HPDE6-E6E7 (cell line): ENCODE results near the gene NEUROD1.
A peak's percentile ranks its signal among the peaks of the same experiment; 100 is the strongest.

Source experiments
- DNase-seq: peaks from one replicate; pipeline ENCODE4 v3.0.0; 2011; ENCODE audit warnings: missing footprints; ENCODE audit errors: extremely low spot score

Gene NEUROD1

DNA sequence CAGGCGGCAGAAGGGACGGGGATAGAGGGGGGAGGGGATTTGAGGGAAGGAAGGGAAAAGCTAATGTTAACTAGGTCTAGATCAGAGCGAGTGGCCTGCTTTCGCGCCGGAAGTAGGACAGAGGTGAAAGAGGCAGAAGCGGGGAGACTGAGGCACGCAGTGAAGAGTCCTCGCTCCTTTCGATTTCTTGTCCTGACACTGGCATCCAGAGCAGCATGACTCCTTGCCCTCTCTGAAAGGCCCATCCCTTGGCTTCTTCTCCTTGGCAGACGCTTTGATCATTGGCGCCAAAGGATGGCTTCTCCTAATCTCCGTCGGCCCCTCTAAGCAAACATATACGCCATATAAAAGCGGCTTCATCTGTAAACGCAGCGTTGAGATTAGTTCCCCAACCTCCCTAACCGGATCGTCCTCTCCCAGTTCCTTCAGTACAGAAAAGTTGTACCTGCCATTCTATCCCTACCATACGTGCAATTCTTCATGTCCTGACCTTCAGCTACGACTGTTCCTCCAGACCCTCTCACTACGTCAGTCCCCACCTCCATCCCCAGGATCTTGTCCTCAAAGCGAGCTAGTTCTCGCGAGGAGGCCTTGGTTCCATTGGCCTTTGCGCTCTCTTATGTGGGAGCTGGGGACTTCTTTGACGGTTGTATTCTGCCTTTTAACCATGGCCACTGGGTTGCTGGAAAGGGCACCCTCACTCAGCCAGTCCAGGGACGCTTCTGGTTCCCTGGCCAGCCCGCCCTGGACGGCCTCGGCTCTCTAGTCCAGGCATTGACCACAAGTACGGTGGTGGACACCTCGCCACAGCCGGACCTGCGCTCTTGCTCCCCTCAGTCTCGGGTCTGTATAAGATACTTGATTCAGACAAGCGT is 857 bp upstream of the NEUROD1 start:
- no peak for DNase-seq

DNA sequence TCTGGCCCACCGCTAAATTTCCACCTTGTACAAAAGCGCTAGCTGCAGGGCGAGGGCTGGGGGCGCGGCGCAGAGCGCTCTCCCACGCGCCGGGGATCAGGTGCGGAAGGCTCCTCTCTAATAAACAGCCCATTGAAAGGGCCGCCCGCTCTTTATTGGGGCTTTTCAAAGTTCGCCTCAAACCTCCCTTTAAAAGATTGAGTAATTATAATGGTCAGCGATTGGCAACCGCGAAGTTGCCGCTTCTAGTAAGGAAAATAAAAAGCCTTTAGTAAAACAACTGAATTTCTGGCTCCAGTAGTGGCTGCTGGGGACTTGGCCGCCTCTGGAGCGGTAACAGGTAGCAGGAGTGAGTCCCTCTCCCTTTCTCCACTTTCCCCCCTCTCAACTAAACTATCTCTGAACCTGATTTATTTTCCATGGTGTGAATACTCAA is 755 bp downstream of the NEUROD1 start:
- DNase-seq: no peak

DNA sequence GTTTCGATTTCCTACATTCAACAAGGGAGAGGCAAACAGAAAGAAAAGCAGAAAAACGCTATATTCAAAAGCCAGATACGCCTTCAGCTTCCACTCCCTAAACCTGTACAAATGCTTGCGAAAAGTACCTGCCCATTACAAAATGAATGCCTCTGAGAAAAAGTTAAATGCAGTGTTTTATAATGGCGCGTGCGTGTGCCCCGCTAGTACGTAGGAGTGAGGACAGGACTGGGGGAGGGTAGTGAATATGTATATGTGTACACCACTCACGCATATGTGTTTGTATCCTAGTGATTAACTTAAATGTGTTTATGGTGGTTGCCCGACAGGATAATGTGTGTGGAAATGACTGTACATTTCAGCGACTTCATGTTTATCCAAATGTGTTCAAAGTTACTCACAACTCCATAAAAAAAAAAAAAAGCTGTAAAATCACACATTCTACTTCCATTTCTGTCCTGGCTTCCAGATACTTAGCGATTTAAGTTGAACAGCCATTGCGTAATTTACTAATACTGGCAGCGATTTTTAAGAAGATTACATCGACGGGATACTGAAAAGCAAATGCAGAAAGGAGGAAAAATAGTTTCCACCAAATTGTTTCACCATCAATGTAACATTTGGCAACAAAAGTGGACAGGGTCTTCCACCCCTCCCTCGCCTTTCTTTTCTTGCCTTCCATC is 1.3 kb downstream of the NEUROD1 start:
- DNase-seq: no peak

DNA sequence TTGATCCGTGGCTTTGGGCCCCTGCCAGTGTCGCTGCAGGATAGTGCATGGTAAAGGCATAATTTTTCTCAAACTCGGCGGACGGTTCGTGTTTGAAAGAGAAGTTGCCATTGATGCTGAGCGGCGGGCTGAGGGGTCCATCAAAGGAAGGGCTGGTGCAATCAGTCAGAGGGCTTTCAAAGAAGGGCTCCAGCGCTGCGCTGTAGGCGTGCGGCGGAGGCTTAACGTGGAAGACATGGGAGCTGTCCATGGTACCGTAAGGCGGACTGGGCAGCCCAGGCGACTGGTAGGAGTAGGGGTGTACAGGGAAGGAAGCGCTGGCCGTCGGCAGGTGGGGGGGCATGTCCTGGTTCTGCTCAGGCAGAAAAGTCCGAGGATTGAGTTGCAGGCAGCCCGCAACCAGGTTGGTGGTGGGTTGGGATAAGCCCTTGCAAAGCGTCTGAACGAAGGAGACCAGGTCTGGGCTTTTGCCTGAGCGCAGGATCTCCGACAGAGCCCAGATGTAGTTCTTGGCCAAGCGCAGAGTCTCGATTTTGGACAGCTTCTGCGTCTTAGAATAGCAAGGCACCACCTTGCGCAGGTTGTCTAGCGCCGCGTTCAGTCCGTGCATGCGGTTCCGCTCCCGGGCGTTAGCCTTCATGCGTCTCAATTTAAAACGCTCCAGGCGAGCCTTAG is 2.3 kb downstream of the NEUROD1 start:
- no peak for DNase-seq

DNA sequence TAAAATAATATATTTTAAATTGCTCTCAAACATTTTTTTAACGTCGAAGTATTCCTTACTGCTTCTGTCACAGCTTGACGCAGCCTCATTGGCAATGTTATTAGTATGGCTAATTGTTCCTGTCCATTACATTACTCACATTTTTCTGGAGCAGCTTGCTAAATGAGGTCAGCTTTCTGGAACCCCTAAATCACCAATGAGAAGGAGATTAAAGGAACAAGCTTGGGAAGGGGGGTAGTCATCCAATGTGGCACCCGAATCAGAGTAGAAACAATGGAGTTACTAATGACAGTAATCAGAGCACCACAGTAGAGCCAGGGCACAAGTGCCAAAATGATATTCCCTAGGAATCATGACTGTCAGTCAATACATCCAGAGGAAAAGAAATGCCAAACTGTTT is 5.1 kb downstream of the NEUROD1 start:
- no peak for DNase-seq

DNA sequence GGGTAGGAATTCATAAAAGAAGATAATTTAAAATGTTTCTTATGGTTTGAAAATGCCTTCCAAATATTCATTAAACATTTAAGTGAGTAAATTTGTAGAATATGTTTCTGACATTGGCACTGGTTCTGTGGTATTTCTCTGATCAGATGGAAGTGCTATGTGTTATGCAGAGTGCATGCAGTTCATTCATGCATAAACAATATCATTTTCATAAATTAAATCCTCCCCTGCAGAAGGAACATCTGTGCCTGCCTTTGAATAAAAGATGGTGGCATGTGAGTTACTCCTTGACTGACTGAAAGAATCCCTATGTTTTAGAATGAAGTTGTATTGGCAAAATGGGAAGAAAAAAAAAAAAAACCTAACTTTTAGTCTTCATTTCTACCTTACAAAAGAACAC is 5.9 kb downstream of the NEUROD1 start:
- no peak for DNase-seq

DNA sequence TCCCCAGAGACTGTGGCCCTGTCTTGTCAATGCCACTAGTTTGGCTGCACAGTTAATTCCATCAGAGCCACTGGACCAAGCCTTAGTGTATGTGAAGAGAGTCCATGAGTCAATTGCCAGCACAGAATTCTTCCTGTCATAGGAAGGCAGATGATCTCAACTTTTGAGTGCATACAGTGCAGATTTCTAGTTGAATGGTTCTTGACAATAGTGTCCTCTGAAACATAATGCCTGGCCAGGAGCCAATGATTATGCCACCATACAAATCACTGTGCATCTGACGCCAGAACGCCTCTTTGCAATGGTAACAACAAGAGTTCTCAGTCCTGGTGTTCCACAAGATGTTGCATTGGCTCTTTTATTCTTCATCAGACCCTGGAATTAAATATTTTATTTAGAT is 7.1 kb downstream of the NEUROD1 start:
- no peak for DNase-seq

DNA sequence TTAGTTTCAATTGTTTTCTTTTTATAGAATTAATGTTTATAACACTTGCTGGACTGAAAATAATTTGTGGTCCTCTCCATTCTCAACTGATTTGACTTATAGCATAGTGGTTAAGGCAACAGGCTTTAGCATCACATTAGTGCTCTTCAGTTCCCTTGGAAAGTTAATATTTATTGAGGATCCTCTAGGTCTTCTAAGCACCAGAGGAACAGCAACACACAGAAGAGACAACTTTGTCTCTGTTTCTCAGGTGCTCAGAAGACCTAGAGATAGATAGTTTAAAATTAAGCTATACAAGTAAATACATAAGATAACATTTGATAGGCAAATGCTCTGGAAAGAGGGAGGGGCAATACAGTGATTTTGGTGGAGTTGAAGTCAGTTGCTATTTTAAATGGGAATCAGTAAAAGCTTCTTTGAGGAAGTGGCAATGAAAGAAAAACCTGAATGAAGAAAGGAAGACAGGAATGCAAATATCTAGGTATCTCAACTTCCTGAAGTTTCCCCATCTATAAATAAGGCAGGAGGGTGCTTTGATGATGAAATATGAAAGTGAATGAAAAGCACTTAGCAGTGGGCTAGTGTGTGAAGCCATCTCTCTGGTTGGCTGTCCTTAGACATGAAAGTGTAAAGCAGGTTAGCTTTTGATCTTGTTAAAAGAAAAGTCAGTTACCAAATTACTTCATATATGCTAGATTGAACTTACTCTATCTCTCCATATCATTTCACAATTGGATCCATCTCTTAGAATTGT is 7.9 kb downstream of the NEUROD1 start:
- DNase-seq: no peak

DNA sequence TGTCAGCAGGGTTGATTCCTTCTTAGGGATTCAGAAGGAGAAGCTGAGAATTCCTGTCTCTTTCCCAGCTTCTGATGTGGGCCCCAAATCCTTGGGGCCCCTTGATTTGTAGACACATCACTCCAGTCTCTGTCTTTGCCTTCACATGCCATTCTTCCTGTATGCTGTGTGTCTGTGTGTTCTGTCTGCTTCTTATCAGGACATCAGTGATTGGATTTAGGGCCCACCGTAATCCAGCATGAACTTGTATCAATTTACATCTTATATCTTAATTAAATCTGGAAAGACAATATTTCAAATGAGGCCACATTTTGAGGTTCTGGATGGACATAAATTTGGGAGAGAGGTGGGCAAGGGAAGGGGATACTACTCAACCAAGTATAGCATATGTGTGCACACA is 9.7 kb downstream of the NEUROD1 start:
- DNase-seq: no peak

DNA sequence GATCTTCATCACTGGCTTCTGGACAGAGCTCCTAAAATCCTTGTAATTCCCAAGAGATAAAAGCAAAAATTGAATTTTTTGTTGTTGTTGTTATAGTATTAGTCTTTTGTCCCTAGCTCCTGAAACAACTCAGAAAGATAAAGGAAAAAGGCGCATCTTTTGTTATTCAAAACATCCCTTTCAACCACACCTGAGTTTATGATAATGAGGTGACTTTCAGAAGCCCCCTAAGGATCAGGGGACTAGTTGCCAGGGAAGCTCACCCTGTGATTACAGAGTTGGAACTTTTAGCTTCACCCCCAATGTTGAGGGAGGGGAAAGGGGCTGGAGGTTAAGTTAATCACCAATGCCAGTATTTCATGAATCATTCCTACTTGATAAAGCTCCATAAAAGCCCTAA is 13.1 kb downstream of the NEUROD1 start:
- no peak for DNase-seq

DNA sequence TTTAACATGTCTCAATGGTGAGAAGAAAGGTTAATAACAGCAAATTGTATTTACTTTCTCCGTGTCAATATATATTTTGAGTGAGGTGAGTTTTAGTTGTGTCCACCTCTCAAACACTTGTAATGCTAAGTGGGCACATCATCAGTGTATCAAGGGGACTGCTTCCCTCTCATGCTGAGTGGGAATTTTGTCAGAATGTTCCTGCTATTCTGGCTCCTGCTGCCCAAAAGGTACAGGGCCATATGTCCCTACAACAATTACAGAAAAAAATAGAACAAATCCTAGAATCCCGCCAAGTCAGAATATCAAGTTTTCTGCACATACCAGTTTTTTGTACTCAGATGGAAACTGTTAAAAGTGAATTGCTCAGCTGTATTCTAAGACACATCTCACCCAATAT is 18.0 kb downstream of the NEUROD1 start:
- no peak for DNase-seq

DNA sequence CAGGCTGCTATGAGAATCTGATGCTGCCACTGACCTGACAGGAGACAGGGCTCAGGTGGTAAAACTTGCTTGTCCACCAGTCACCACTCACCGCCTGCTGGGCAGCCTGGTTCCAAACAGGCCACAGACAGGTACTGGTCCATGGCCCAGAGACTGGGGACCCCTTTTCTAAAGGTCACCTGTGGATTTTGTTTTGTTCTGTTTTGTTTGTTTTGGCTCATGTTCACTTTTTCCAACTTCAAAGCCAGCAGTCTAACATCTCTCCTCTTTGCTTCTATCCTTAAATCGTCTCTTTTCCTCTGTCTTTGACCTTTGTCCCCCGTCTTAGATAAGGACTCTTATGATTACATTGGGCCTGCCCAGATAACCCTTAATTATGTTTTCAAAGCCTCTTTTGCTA is 20.1 kb downstream of the NEUROD1 start:
- no peak for DNase-seq

DNA sequence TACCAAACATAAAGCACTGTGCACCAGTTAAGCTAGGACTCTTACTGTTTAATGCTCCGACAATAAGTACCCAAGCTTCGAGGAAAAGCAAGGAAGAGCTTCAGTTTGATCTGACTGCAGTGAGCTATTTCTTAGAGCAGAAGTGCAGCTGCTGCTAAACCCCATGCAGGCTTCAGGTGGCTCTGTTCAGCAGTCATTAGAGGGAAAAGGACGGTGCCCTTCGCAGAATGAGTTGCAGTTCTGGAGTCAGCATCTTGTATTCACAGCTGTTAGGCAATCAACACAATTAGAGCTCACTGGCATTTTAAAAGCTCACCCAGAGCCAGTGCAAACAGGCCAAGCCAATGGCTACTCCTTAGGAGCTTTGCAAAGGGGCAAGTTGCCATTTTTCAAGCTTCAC is 21.9 kb downstream of the NEUROD1 start:
- no peak for DNase-seq

DNA sequence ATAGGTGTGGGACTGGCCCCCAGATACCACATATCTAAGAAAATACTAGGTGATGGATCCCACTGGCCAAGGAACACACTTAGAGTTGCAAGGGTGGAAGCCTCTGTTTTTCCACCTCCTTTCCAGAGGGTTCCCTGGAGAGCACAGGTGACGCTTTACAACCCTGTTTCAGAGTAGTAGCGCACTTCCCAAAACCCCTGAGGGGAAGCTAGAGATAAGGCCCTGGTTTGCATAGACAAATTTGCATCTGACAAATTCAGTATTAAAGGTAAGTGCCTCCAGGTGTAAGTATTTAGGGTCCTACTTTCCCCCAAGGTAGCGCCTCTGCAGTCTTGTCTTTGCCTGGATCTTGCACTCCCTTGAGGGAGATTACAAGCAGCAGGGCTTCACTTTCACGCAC is 22.9 kb downstream of the NEUROD1 start:
- no peak for DNase-seq

DNA sequence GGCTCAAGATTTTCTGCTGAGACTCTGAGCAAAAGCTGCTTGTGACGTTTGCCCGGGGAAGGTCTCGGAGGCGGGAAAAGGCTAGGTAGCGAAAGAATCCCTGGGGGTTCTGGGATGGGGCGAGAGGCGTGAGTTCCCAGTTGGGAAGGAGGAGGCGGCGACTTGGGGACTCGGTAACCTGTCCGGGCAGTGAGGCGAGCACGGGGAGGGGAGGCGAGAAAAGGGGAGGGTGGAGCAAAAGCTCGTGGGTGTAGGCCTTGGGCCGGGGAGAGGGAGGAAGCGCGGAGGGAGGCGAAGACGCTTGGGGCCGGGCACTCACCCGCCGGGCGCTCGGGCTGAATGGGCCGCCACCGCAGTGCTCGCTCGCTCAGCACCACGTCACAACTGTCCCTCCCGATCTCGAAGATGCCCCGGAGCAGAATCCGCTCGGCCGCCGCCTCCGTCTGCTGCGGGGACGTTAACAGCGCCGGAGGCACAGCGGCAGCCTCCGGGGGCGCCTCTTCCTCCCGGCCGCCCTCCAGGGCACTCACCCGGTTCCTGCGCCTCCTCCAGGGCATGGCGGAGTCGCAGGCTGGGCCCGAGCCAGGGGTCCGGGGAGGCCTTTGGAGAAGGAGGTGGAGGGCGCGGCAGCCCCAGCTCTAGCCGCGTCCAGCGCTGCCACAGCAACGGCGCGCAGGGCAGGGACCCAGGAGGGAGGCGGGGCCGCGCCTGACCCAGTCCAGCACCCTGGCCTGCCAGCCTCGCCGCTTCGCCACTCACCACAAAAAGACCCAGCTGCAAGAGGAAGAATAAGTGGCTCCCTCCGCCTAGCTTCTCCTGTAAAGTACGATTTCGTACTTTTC is 23.6 kb downstream of the NEUROD1 start, which contains the start of gene CERKL:
Gene CERKL, minus strand, starts transcription at position 656 of the 842 bp plus-strand sequence. Its CDS starts 99 bp downstream, at position 557.
- peak; percentile 23 for DNase-seq

DNA sequence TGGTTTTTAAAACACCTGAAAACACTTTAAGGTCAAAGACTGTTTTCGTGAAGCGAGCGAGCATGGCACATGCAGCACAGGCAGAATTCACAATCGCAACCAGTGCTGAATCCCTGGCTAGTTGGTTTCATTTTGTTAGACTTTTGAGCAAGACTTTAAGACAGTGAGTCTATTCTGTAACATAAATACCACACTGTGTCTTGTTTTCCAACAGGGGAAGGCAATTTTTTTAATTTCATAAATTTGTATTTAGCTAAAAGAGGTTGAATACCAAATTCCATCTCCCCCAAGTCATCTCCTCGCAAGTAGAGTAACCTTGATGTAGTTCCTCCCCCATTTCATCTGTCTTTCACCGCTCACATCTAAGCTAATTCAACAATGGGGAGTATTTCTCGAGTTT is 24.8 kb downstream of the NEUROD1 start:
- no peak for DNase-seq

DNA sequence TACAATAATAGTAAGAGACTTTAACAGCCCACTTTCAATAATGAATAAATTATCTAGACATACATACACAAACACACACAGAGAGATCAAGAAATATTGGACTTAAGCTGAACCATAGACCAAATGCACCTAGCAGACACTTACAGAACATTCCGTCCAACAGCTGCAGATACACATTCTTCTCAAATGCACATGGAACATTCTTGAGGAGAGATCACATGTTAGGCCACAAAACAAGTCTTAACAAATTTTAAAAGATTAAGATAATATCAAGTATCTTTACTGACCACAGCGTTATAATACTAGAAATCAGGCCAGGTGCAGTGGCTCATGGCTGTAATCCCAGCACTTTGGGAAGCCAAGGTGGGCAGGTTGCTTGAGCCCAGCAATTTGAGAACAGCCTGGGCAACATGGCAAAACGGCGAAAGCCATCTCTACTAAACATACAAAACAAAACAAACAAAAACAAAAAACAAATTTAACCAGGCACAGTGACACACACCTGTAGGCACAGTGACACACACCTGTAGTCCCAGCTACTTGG is 30.8 kb downstream of the NEUROD1 start:
- no peak for DNase-seq

DNA sequence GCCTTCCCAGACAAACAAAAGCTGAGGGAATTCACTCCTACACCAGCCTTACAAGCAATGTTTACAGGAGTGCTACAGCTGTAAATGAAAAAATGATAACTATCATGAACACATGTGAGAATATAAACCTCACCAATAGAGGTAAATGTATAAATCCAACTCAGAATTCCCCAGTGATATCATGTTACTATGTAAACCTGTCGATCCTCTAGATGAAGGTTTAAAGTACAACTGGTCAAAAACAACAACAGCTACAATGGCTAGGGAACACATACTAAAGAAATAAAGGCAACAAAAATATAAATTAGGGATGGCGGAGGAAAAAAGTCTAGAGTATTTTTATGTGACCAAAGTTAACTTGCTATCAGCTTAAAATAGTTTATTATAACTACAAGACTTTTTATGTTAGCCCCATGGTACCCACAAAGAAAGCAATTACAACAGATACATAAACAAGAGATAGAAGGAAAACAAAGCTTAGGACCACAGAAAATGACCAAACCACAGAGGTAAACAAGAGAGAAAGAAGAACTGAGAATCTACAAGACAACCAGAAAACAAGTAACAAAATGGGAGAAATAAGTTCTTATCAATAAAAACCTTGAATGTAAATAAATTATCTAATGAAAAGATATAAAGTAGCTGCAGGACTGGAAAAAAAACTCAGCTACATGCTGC is 31.7 kb downstream of the NEUROD1 start:
- DNase-seq: no peak

DNA sequence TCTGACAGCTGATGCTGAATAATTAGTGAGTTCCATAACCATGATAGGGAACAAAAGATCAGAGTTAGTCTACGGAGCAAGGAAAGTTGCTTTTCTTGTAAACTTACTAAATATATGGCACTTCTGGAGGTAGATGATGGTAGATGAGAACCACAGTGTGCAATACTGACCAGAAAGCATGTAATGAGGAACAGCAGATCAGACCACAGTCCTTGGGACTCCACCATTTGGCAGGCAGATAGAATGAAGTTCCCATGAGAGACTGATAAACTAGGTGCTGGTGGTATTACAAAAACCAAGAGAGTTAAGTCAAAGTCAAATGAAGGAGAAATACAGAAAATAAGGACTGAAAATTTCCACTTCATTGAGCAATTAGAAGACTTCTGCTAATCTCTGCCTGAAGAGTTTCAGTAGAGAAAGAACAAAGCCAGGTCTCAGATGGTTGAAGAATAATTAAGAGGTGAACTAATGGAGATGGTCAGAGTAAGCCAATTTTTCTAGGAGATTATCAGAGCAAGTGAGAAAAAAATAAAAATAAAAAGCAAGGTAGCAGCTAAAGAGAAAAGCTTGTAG is 33.8 kb downstream of the NEUROD1 start:
- DNase-seq: no peak

DNA sequence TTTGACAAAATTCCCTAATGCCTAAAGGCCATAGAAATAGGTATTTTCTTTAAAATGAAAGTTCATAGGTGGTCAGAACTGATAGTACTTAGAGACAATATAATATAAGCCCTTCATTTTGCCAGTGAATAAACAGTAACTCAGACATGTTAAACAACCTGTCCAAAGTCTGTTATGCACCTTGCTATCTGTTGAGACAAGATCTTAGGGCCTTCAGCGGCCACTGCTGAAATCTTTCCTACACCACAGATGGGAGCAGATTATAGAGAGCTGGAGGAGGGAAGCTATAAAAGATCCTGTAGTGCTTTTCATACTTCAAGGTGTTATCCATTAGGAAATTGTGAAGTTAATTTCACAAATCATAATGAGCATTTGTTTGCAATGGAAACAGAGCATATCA is 37.2 kb downstream of the NEUROD1 start:
- no peak for DNase-seq
